MM.1S (cell line): ENCODE data around the gene PPP1R15B.

Experiments
- EZH2 ChIP-seq: fragments of 300-600 bp; sonication (generic); optimal IDR thresholded peaks from 2 replicates; pipeline ENCODE3; 2017; ENCODE audit warnings: low read depth, mild to moderate bottlenecking, antibody characterized with exemption, low read length, mixed read lengths
- EZH2phosphoT487 ChIP-seq: fragments of 300-600 bp; sonication (generic); IDR thresholded peaks from 2 replicates; pipeline ENCODE4 v1.6.1; 2018; ENCODE audit warnings: antibody characterized with exemption, low read length
- TF ChIP-seq, protein P1 (sequence below): fragments of 300-600 bp; sonication (generic); IDR thresholded peaks from 2 replicates; pipeline ENCODE4 v1.5.1; 2016; ENCODE audit warnings: antibody characterized with exemption, low read length, mixed read lengths

DNA sequence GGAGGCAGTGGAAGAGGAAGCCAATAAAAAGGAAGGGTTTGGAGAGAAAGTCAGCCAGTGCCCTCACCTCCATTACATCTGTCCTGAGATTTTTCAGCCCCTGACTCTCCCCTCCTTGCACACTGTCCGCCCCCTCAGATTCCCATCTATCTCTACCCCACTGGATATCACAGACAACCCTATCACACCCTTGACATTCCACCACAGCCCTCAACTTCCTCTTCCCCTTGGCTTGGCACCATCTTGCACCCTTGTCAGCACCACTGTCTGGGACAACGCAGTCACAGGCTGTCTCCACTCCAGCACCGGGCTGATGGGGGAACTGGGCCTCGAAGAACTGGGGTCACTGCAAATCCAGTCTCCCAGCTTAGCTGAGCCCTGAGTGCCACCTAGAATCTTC, 37.7 kb downstream of the PPP1R15B start:
- TF ChIP-seq, protein P1, sequence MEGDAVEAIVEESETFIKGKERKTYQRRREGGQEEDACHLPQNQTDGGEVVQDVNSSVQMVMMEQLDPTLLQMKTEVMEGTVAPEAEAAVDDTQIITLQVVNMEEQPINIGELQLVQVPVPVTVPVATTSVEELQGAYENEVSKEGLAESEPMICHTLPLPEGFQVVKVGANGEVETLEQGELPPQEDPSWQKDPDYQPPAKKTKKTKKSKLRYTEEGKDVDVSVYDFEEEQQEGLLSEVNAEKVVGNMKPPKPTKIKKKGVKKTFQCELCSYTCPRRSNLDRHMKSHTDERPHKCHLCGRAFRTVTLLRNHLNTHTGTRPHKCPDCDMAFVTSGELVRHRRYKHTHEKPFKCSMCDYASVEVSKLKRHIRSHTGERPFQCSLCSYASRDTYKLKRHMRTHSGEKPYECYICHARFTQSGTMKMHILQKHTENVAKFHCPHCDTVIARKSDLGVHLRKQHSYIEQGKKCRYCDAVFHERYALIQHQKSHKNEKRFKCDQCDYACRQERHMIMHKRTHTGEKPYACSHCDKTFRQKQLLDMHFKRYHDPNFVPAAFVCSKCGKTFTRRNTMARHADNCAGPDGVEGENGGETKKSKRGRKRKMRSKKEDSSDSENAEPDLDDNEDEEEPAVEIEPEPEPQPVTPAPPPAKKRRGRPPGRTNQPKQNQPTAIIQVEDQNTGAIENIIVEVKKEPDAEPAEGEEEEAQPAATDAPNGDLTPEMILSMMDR, result no peak
- TF ChIP-seq EZH2 (no peak), EZH2phosphoT487 (no peak)
